Measurements from ENCODE around the gene PDE1C.
A peak's percentile ranks its signal among the peaks of the same experiment; 100 is the strongest.
"Not testable (repeated sequence)": the region's sequence is repeated elsewhere in the genome, so short reads cannot be mapped to it uniquely, and the experiment has no call there.

Gene PDE1C

GRCh38 chr7:31887006-31887405, 183.2 kb downstream of the PDE1C start:
- DNase-seq, result no peak

GRCh38 chr7:31885171-31885570, 185.0 kb downstream of the PDE1C start:
- no peak for DNase-seq

GRCh38 chr7:31883761-31884164, 186.4 kb downstream of the PDE1C start:
- DNase-seq, result peak; percentile 6

- DNase-seq, result no peak
Observed at GRCh38 chr7:31882187-31882586, 188.0 kb downstream of the PDE1C start.

GRCh38 chr7:31878875-31879274, 191.3 kb downstream of the PDE1C start:
- no peak for DNase-seq

GRCh38 chr7:31875424-31875823, 194.8 kb downstream of the PDE1C start:
- no peak for DNase-seq

GRCh38 chr7:31874631-31875386, 195.4 kb downstream of the PDE1C start:
- DNase-seq, result no peak

GRCh38 chr7:31873816-31874597, 196.2 kb downstream of the PDE1C start:
- no peak for DNase-seq

GRCh38 chr7:31872545-31873370, 197.4 kb downstream of the PDE1C start:
- no peak for DNase-seq

- no peak for DNase-seq
Observed at GRCh38 chr7:31864646-31865045, 205.6 kb downstream of the PDE1C start.

- no peak for DNase-seq
Observed at GRCh38 chr7:31860925-31861324, 209.3 kb downstream of the PDE1C start.

GRCh38 chr7:31858055-31858454, 212.2 kb downstream of the PDE1C start:
- no peak for DNase-seq

- no peak for DNase-seq
Observed at GRCh38 chr7:31857172-31857571, 213.0 kb downstream of the PDE1C start.

- no peak for DNase-seq
Observed at GRCh38 chr7:31856337-31856736, 213.9 kb downstream of the PDE1C start.

- no peak for DNase-seq
Observed at GRCh38 chr7:31855530-31855929, 214.7 kb downstream of the PDE1C start.

- no peak for DNase-seq
Observed at GRCh38 chr7:31853380-31853779, 216.8 kb downstream of the PDE1C start.

GRCh38 chr7:31852462-31852861, 217.7 kb downstream of the PDE1C start:
- no peak for DNase-seq

- no peak for DNase-seq
Observed at GRCh38 chr7:31851119-31851518, 219.1 kb downstream of the PDE1C start.

GRCh38 chr7:31850601-31851000, 219.6 kb downstream of the PDE1C start:
- no peak for DNase-seq

GRCh38 chr7:31850066-31850465, 220.1 kb downstream of the PDE1C start:
- DNase-seq, result no peak

GRCh38 chr7:31835471-31835870, 234.7 kb downstream of the PDE1C start:
- no peak for DNase-seq

- not testable (repeated sequence) for DNase-seq
Observed at GRCh38 chr7:31833625-31834024, 236.6 kb downstream of the PDE1C start.

- DNase-seq, result no peak
Observed at GRCh38 chr7:31828520-31828919, 241.7 kb downstream of the PDE1C start.
